Suprapubic skin (tissue), 4 donors: ENCODE measurements around the gene TMEM245. TPM values are rescaled to one million over a fixed set of nuclear protein-coding genes. Genes with fewer than 3 reads are reported as not detected.

Experiments
- DNase-seq, 2 donors: peaks; one replicate each; pipeline ENCODE4 v3.0.0-alpha.2; 2019; ENCODE audit warnings: low spot score in 2 of 2
- H3K27ac ChIP-seq: fragments of 200-600 bp; sonication (generic); one replicate; pipeline ENCODE4 v1.5.1; 2019
- H3K27me3 ChIP-seq: fragments of 200-600 bp; sonication (generic); one replicate; pipeline ENCODE4 v1.5.1; 2019
- H3K36me3 ChIP-seq: fragments of 200-600 bp; sonication (generic); one replicate; pipeline ENCODE4 v1.5.1; 2019
- H3K4me1 ChIP-seq: fragments of 200-600 bp; sonication (generic); one replicate; pipeline ENCODE4 v1.5.1; 2019
- H3K4me3 ChIP-seq: fragments of 200-600 bp; sonication (generic); one replicate; pipeline ENCODE4 v1.5.1; 2019; ENCODE audit warnings: mild to moderate bottlenecking
- H3K9me3 ChIP-seq: fragments of 200-600 bp; sonication (generic); one replicate; pipeline ENCODE4 v1.5.1; 2019
- EP300 ChIP-seq: sonication (generic); formaldehyde crosslinking; IDR thresholded peaks from one replicate; pipeline ENCODE4 v1.6.1; 2017; ENCODE audit warnings: antibody characterized with exemption
- POLR2A ChIP-seq, 2 donors: fragments of 450-650 bp; IDR thresholded peaks; one replicate each; pipeline ENCODE4 v1.6.1; 2017; ENCODE audit warnings: antibody characterized with exemption in 2 of 2, mild to moderate bottlenecking in 2 of 2, moderate library complexity in 2 of 2
- POLR2AphosphoS5 ChIP-seq, 3 donors: sonication (generic); formaldehyde crosslinking; IDR thresholded peaks; one replicate each; pipeline ENCODE4 v1.6.1; 2017; ENCODE audit warnings: antibody characterized with exemption in 3 of 3
- WGBS: methylation state at CpG from one replicate; pipeline ENCODE4 v1.1.5; 2018; 5-methylcytosine and 5-hydroxymethylcytosine counted together
- total RNA-seq, 4 donors: library from RNA; depleted of rRNA; stranded (reverse); fragments of >200 nt; gene quantifications; one replicate each; pipeline ENCODE4 v1.1.0, GENCODE V29; 2016
- TF ChIP-seq, protein P1 (sequence below), 2 donors: fragments of 200-600 bp in 1 of 2; fragments of 450-650 bp in 1 of 2; sonication (generic) in 1 of 2; IDR thresholded peaks; one replicate each; pipeline ENCODE4 v1.5.1; 2016 to 2019; ENCODE audit warnings: antibody characterized with exemption in 2 of 2, mild to moderate bottlenecking in 1 of 2, moderate library complexity in 1 of 2

TMEM245 gene
- total RNA-seq, 4 donors from 2014 or later, result 38.6 to 58.9 (median 54.3) TPM

GRCh38 chr9:109159583-109159982 is 39.8 kb upstream of the TMEM245 start:
- no peak for DNase-seq
- H3K27ac ChIP-seq, result no peak overlapping the region
- peaks cover 9% of the 10 kb centered on the region for H3K27me3 ChIP-seq
- 94% methylated on average over 4 of the region's 4 CpGs for WGBS
- no peaks in the 10 kb centered on the region for H3K9me3 ChIP-seq
- no peaks in the 10 kb centered on the region for H3K36me3 ChIP-seq
- H3K4me1 ChIP-seq, result no peaks in the 10 kb centered on the region
- no peak for TF ChIP-seq POLR2AphosphoS5 (IDR thresholded peaks at IDR 0.05)
- TF ChIP-seq, protein P1, sequence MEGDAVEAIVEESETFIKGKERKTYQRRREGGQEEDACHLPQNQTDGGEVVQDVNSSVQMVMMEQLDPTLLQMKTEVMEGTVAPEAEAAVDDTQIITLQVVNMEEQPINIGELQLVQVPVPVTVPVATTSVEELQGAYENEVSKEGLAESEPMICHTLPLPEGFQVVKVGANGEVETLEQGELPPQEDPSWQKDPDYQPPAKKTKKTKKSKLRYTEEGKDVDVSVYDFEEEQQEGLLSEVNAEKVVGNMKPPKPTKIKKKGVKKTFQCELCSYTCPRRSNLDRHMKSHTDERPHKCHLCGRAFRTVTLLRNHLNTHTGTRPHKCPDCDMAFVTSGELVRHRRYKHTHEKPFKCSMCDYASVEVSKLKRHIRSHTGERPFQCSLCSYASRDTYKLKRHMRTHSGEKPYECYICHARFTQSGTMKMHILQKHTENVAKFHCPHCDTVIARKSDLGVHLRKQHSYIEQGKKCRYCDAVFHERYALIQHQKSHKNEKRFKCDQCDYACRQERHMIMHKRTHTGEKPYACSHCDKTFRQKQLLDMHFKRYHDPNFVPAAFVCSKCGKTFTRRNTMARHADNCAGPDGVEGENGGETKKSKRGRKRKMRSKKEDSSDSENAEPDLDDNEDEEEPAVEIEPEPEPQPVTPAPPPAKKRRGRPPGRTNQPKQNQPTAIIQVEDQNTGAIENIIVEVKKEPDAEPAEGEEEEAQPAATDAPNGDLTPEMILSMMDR (IDR thresholded peaks at IDR 0.05), result no peak
- no peak for TF ChIP-seq POLR2A (IDR thresholded peaks at IDR 0.05)
- no peak for TF ChIP-seq EP300
- no peak overlapping the region for H3K4me3 ChIP-seq

- Histone ChIP-seq H3K27ac (no peak overlapping the region), H3K4me1 (no peaks in the 10 kb centered on the region), H3K9me3 (no peaks in the 10 kb centered on the region), H3K36me3 (no peaks in the 10 kb centered on the region), H3K4me3 (no peak overlapping the region), H3K27me3 (peaks cover 4% of the 10 kb centered on the region)
- DNase-seq, result no peak
- TF ChIP-seq, protein P1 (IDR thresholded peaks at IDR 0.05), result no peak
- TF ChIP-seq POLR2AphosphoS5 (IDR thresholded peaks at IDR 0.05) (no peak), EP300 (no peak), POLR2A (IDR thresholded peaks at IDR 0.05) (no peak)
Measured at GRCh38 chr9:109158651-109159050, 38.9 kb upstream of the TMEM245 start.

GRCh38 chr9:109156708-109157107 is 37.0 kb upstream of the TMEM245 start:
- H3K27me3 ChIP-seq, result no peaks in the 10 kb centered on the region
- H3K27ac ChIP-seq, result no peak overlapping the region
- DNase-seq, result no peak
- TF ChIP-seq EP300 (no peak), POLR2AphosphoS5 (IDR thresholded peaks at IDR 0.05) (no peak), POLR2A (IDR thresholded peaks at IDR 0.05) (no peak)
- TF ChIP-seq, protein P1 (IDR thresholded peaks at IDR 0.05), result no peak
- no peaks in the 10 kb centered on the region for H3K4me1 ChIP-seq
- 67% methylated on average over 8 of the region's 8 CpGs for WGBS
- no peak overlapping the region for H3K4me3 ChIP-seq
- no peaks in the 10 kb centered on the region for H3K36me3 ChIP-seq
- no peaks in the 10 kb centered on the region for H3K9me3 ChIP-seq

- DNase-seq, result no peak
- no peak for TF ChIP-seq EP300
- no peak for TF ChIP-seq POLR2A (IDR thresholded peaks at IDR 0.05)
- TF ChIP-seq POLR2AphosphoS5 (IDR thresholded peaks at IDR 0.05), result no peak
- TF ChIP-seq, protein P1 (IDR thresholded peaks at IDR 0.05), result no peak
- no peaks in the 10 kb centered on the region for H3K27me3 ChIP-seq
- no peaks in the 10 kb centered on the region for H3K4me1 ChIP-seq
- no peaks in the 10 kb centered on the region for H3K36me3 ChIP-seq
- H3K9me3 ChIP-seq, result no peaks in the 10 kb centered on the region
- H3K4me3 ChIP-seq, result no peak overlapping the region
- 80% methylated on average over 3 of the region's 3 CpGs for whole genome bisulfite sequencing
- H3K27ac ChIP-seq, result no peak overlapping the region
Measured at GRCh38 chr9:109150925-109151545, 31.3 kb upstream of the TMEM245 start.

- Histone ChIP-seq H3K9me3 (no peaks in the 10 kb centered on the region), H3K27ac (no peak overlapping the region), H3K4me1 (no peaks in the 10 kb centered on the region), H3K4me3 (no peak overlapping the region), H3K36me3 (no peaks in the 10 kb centered on the region), H3K27me3 (no peaks in the 10 kb centered on the region)
- 85% methylated on average over 4 of the region's 4 CpGs for WGBS
- TF ChIP-seq POLR2AphosphoS5 (IDR thresholded peaks at IDR 0.05) (no peak), POLR2A (IDR thresholded peaks at IDR 0.05) (no peak), EP300 (no peak)
- TF ChIP-seq, protein P1 (IDR thresholded peaks at IDR 0.05), result no peak
- no peak for DNase-seq
Measured at GRCh38 chr9:109149722-109150121, 30.0 kb upstream of the TMEM245 start.
